ENCODE results near the gene PSMA8.

DNA sequence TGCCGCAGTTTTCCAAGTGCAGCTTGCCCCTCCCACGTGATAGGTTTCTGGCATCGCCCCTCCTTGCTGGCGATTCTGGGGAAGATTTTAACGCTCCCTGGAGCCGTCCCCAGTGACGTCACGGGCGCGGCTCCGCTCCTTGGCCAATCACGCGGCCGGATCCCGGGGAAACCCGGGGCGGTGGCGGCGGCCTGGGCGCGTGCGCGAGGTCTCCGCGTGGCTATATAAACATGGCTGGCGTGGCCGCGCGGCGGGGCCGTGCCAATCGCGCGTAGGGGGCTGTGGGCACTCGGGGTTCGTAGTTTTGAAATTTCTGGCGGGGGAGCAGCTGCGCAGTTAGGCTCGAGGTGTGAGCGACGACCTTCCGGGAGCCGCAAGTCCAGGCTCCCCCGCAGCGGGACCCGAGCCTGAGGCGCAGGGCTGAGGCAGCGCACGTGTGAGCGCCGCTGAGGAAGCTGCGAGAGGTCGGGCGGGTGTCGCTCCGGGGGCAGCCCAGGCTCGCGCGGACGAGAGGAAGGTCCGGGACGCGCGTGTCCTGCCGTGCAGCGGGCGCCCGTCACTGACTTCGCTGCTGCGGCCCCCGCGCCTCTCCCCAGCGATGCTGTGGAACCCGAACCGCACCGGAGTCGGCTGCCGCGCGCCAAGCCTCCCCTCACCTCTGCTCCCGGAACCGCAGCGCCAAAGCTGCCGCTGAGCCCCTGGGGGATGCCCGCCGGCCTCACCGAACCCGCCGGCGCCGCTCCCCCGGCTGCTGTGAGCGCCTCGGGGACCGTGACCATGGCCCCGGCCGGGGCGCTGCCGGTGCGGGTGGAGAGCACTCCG is 92.8 kb downstream of the PSMA8 start, which contains the start of gene TAF4B:
- no peak for TF ChIP-seq EZH2 (IDR thresholded peaks at IDR 0.05; ENCODE audit: borderline replicate concordance, low read length)
- TF ChIP-seq, protein P1, sequence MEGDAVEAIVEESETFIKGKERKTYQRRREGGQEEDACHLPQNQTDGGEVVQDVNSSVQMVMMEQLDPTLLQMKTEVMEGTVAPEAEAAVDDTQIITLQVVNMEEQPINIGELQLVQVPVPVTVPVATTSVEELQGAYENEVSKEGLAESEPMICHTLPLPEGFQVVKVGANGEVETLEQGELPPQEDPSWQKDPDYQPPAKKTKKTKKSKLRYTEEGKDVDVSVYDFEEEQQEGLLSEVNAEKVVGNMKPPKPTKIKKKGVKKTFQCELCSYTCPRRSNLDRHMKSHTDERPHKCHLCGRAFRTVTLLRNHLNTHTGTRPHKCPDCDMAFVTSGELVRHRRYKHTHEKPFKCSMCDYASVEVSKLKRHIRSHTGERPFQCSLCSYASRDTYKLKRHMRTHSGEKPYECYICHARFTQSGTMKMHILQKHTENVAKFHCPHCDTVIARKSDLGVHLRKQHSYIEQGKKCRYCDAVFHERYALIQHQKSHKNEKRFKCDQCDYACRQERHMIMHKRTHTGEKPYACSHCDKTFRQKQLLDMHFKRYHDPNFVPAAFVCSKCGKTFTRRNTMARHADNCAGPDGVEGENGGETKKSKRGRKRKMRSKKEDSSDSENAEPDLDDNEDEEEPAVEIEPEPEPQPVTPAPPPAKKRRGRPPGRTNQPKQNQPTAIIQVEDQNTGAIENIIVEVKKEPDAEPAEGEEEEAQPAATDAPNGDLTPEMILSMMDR (conservative IDR thresholded peaks at IDR 0.05 in 1 of 2, IDR thresholded peaks at IDR 0.05 in 1 of 2; ENCODE audit: extremely low read depth in 1 of 2, insufficient read depth in 1 of 2, low read depth in 1 of 2, low read length in 2 of 2) = no peak
